Upper lobe of left lung (tissue), 4 donors: ENCODE results near the gene NDUFS5.

Experiments
- EP300 ChIP-seq, 4 donors: sonication (generic); formaldehyde crosslinking; IDR thresholded peaks; one replicate each; pipeline ENCODE4 v1.5.1; 2017; ENCODE audit warnings: antibody characterized with exemption in 4 of 4, control low read depth in 2 of 4
- POLR2A ChIP-seq, 4 donors: fragments of 450-650 bp; IDR thresholded peaks; one replicate each; pipeline ENCODE4 v1.5.1; 2016 to 2017; ENCODE audit warnings: antibody characterized with exemption in 4 of 4, mild to moderate bottlenecking in 2 of 4
- POLR2AphosphoS5 ChIP-seq, 2 donors: sonication (generic); formaldehyde crosslinking; IDR thresholded peaks; one replicate each; pipeline ENCODE4 v1.5.1; 2017; ENCODE audit warnings: antibody characterized with exemption in 2 of 2
- TF ChIP-seq, protein P1 (sequence below), 6 experiments: fragments of 450-650 bp in 4 of 6; fragments of 200-600 bp in 2 of 6; sonication (generic) in 2 of 6; IDR thresholded peaks; one replicate each; pipeline ENCODE4 v1.5.1; 2016 to 2019; ENCODE audit warnings: antibody characterized with exemption in 6 of 6

GRCh38 chr1:39034114-39034654 is 8.0 kb downstream of the NDUFS5 start:
- TF ChIP-seq, protein P1, sequence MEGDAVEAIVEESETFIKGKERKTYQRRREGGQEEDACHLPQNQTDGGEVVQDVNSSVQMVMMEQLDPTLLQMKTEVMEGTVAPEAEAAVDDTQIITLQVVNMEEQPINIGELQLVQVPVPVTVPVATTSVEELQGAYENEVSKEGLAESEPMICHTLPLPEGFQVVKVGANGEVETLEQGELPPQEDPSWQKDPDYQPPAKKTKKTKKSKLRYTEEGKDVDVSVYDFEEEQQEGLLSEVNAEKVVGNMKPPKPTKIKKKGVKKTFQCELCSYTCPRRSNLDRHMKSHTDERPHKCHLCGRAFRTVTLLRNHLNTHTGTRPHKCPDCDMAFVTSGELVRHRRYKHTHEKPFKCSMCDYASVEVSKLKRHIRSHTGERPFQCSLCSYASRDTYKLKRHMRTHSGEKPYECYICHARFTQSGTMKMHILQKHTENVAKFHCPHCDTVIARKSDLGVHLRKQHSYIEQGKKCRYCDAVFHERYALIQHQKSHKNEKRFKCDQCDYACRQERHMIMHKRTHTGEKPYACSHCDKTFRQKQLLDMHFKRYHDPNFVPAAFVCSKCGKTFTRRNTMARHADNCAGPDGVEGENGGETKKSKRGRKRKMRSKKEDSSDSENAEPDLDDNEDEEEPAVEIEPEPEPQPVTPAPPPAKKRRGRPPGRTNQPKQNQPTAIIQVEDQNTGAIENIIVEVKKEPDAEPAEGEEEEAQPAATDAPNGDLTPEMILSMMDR (IDR thresholded peaks at IDR 0.05) = no peak
- TF ChIP-seq POLR2AphosphoS5 (IDR thresholded peaks at IDR 0.05) = no peak
- TF ChIP-seq POLR2A (IDR thresholded peaks at IDR 0.05) = no peak
- no peak for TF ChIP-seq EP300 (IDR thresholded peaks at IDR 0.05)
